Measurements from ENCODE around the gene CTIF. TPM values are rescaled to one million over a fixed set of nuclear protein-coding genes. Genes with fewer than 3 reads are reported as not detected.

The CTIF gene
- total RNA-seq, 1 experiment from 2014 or later = 95.8 TPM

DNA sequence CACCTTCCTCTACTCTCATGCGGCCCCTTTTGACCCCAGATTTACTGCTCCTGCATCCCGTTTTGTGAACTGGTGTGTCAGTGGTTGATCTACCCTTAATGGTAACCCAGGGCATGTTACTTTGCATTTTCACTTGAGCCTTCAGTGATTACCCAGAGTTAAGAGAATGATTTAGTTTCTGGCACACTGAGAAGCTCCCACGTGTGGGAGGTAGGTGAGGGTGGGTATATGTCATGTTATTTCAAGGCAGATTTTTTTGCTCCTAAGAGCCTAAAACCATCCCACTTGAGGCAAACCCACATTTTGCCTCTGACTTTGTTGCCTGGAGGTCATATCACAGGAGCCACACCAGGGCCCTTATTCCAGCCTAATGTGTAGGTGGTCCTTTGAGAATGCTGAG lies 186.7 kb downstream of the CTIF start:
- H3K27ac Mint-ChIP-seq (ENCODE audit: low read depth, unreplicated experiment) = no peak overlapping the region
- no peak for TF ChIP-seq CTCF (IDR thresholded peaks at IDR 0.05; ENCODE audit: unreplicated experiment)
- peaks cover 24% of the 10 kb centered on the region for H3K9me3 Mint-ChIP-seq (ENCODE audit: unreplicated experiment)
- peaks cover 33% of the 10 kb centered on the region for H3K36me3 Mint-ChIP-seq (ENCODE audit: insufficient read depth, unreplicated experiment)
- H3K4me3 Mint-ChIP-seq (ENCODE audit: unreplicated experiment) = no peak overlapping the region
- intact Hi-C loops (cut with micrococcal nuclease) = no loop called here
- H3K27me3 Mint-ChIP-seq (ENCODE audit: insufficient read depth, unreplicated experiment) = no peaks in the 10 kb centered on the region
- peaks cover 23% of the 10 kb centered on the region for H3K4me1 Mint-ChIP-seq (ENCODE audit: insufficient read depth, unreplicated experiment)
- no peak for DNase-seq (ENCODE audit: unreplicated experiment)
- no TSS peak for BruUV-seq (replicated peaks)
- ChIA-PET POLR2A (no interaction called here), CTCF (interaction anchor here (0.9 kb wide), 1 partner anchor 13 kb away, joined by 3 read pairs; no protein-coding TSS in a partner anchor)

DNA sequence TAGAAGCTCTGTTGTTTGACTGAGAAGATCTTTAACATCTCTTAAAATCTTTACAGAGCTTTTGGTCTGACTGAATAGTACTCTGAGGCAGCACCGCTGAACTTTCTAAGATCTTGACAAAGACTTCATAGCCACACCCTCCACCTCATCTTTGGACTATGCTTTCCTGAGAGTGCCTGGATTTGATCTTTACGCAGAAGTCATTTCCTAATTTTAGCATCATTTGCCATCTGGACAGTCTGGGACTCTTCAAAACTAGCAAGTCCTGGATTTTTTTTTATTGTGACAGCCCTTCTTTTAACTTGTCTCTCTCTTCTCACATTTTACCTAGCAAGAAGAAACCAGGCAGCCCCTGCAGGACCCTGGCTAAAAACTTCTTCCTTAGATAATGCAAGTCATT lies 188.8 kb downstream of the CTIF start:
- BruUV-seq (replicated peaks) = no TSS peak
- POLR2A ChIA-PET = interaction anchor here (0.6 kb wide), 1 partner anchor 642 kb away, joined by 3 read pairs; no protein-coding TSS in a partner anchor
- DNase-seq (ENCODE audit: unreplicated experiment) = no peak
- TF ChIP-seq CTCF (IDR thresholded peaks at IDR 0.05; ENCODE audit: unreplicated experiment) = no peak
- Mint-ChIP-seq H3K36me3 (ENCODE audit: insufficient read depth, unreplicated experiment) (peaks cover 32% of the 10 kb centered on the region), H3K27ac (ENCODE audit: low read depth, unreplicated experiment) (peak overlapping the region; percentile 44), H3K27me3 (ENCODE audit: insufficient read depth, unreplicated experiment) (no peaks in the 10 kb centered on the region), H3K4me1 (ENCODE audit: insufficient read depth, unreplicated experiment) (peaks cover 27% of the 10 kb centered on the region), H3K9me3 (ENCODE audit: unreplicated experiment) (peaks cover 24% of the 10 kb centered on the region), H3K4me3 (ENCODE audit: unreplicated experiment) (no peak overlapping the region)
- CTCF ChIA-PET = interaction anchor here (0.5 to 1.2 kb wide), 3 partner anchors 16 to 451 kb away, joined by 3 to 4 read pairs (median 3); no protein-coding TSS in a partner anchor
- intact Hi-C loops (cut with micrococcal nuclease) = no loop called here

- intact Hi-C loops (cut with micrococcal nuclease) = no loop called here
- no peaks in the 10 kb centered on the region for H3K27me3 Mint-ChIP-seq (ENCODE audit: insufficient read depth, unreplicated experiment)
- H3K36me3 Mint-ChIP-seq (ENCODE audit: insufficient read depth, unreplicated experiment) = peaks cover 36% of the 10 kb centered on the region
- no TSS peak for BruUV-seq (replicated peaks)
- peaks cover 24% of the 10 kb centered on the region for H3K9me3 Mint-ChIP-seq (ENCODE audit: unreplicated experiment)
- ChIA-PET CTCF (interaction anchor here (0.8 to 1.2 kb wide), 2 partner anchors 16 to 451 kb away, joined by 3 to 4 read pairs; no protein-coding TSS in a partner anchor), POLR2A (interaction anchor here (0.6 kb wide), 1 partner anchor 641 kb away, joined by 3 read pairs; no protein-coding TSS in a partner anchor)
- DNase-seq (ENCODE audit: unreplicated experiment) = peak; percentile 84
- H3K4me1 Mint-ChIP-seq (ENCODE audit: insufficient read depth, unreplicated experiment) = peaks cover 34% of the 10 kb centered on the region
- no peak overlapping the region for H3K4me3 Mint-ChIP-seq (ENCODE audit: unreplicated experiment)
- no peak for TF ChIP-seq CTCF (IDR thresholded peaks at IDR 0.05; ENCODE audit: unreplicated experiment)
- H3K27ac Mint-ChIP-seq (ENCODE audit: low read depth, unreplicated experiment) = peak overlapping the region; percentile 57
Measured at GRCh38 chr18:48728204-48728833, 189.5 kb downstream of the CTIF start.

- TF ChIP-seq CTCF (IDR thresholded peaks at IDR 0.05; ENCODE audit: unreplicated experiment) = no peak
- CTCF ChIA-PET = interaction anchor here (0.8 kb wide), 1 partner anchor 449 kb away, joined by 3 read pairs; no protein-coding TSS in a partner anchor
- Mint-ChIP-seq H3K4me3 (ENCODE audit: unreplicated experiment) (no peak overlapping the region), H3K4me1 (ENCODE audit: insufficient read depth, unreplicated experiment) (peaks cover 42% of the 10 kb centered on the region), H3K27me3 (ENCODE audit: insufficient read depth, unreplicated experiment) (no peaks in the 10 kb centered on the region), H3K9me3 (ENCODE audit: unreplicated experiment) (peaks cover 24% of the 10 kb centered on the region), H3K27ac (ENCODE audit: low read depth, unreplicated experiment) (no peak overlapping the region), H3K36me3 (ENCODE audit: insufficient read depth, unreplicated experiment) (peaks cover 35% of the 10 kb centered on the region)
- no TSS peak for BruUV-seq (replicated peaks)
- POLR2A ChIA-PET = no interaction called here
- intact Hi-C loops (cut with micrococcal nuclease) = no loop called here
- no peak for DNase-seq (ENCODE audit: unreplicated experiment)
Measured at GRCh38 chr18:48729404-48729803, 190.6 kb downstream of the CTIF start.

Measured in MCF 10A (cell line).